Skin of body (tissue), 2 donors: ENCODE data around the gene UBR4. TPM values are rescaled to one million over a fixed set of nuclear protein-coding genes. Genes with fewer than 3 reads are reported as not detected.

Source experiments
- DNase-seq: peaks from one replicate; lab custom pipeline; 2025; lab: John Stamatoyannopoulos, UW
- total RNA-seq: library from RNA; depleted of rRNA; stranded (reverse); fragments of >200 nt; gene quantifications from one replicate; pipeline ENCODE4 v1.2.3, GENCODE V29; 2014

UBR4 gene
- total RNA-seq, 1 donor from 2014 or later = 93.4 TPM

DNA sequence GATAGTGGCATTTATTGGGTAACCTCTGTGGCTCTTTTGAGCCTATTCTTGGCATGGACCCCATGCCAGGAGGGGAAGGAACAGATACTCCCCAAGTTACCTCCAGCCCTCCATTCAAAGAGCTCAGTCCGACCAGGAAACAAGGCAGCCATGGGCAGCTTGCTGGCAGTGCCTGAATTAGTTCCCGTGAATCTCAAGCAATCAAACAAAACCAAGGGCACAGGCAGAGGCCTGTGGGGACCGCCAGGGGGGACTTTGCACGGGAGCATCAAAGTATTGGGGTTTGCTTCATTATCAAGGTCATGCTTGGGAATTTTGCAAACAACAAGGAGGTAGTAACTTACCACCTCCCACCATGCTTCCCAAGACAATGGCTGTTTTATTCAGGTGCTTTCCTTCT is 172.4 kb downstream of the UBR4 start:
- no peak for DNase-seq

DNA sequence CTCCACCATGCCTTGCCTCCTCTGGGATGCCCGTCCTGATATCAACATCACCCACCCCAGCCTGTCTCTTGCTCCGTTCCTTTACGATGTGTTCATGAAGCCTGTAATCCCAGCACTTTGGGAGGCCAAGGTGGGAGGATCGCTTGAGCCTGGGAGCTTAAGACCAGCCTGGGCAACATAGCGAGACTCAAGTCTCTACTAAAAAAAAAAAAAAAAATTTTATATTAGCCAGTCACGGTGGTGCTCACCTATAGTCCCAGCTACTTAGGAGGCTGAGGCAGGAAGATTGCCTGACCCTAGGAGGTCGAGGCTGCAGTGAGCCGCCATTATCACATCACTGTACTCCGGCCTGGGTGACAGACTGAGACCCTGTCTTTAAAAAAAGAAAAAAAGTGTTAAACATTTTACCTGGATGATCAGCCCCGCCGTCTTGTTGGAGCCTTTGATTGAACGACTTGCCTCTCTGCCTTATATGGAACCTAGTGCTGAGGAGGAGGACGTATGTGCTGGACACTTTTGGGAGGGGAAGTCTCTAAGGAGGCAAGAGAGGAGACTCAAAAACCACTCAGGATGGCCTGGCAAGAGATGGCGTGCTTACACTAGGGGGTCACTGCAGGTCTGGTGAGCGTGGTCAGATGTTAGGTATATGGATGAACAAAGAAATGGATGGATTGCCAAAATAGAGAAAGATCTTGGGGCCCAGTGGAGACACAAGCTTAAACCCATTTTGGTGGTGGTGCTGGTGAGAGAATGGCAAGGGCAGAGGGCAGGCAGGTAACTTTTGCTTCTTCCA is 173.1 kb downstream of the UBR4 start:
- DNase-seq = no peak

DNA sequence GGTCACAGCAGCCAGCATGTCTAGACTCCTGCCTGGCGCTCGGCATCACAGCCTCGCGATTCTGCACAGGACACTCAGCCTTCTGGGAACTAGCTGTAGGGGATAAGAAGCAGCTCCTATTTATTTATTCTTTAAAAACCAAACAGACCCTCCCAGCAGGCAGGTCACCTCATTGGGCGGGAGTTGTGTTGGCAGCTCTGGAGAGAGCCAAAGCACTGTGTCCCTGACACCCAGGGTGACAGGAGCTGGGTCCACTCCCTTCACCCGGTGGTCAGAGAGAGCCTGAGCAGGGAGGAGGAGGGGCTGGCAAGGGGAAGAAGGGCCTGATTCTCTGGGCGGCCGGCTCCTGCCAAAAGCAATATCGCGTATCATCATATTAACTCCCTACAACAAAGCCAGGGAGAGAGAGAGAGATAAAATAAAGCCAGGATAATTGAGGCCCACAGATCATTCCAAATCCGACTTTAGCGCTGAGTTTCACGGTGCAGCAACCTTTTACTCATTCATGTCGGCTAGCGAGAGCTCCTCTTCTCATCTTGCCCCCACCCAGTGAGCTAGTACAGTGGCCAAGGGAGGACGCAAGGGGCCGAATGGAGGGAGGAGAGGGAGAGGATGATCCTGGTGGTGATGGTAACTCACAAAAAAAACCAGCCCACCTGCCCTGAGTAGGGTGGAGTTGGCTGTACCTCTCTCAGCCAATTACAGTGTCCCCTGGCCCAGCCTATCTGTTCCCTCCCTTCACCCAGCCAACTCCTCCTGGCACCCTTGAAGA is 173.8 kb downstream of the UBR4 start:
- DNase-seq = no peak

DNA sequence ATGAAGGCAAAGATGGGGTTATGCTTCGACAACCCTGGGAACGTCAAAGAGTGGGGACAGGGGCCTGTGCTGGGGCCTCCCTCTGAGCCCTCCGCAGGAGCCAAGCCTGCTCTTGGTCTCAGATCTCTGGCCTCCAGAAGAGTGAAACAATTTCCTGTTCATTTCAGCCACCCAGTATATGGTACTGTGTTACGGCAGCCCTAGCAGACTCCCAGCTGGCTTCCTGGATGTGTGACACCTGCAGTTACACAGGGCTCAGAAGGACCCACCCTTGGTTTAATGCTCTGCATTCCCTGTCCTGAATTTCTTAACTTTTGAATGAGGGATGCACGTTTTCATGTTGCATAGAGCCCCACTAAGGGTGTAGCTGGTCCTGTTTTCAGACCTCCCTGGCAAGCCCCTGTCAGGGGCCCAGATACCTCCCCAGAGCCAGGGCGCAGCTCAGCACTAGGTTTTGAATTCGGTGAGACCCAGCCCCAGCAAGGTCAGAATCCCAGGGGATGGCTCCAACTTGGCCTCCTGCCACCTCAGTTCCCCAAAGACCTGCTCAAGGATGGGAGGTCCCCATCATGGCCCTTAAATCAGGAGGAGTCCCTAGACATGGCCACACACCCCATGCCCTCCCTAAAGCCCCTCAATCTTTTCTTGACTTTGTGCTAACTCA is 174.6 kb downstream of the UBR4 start:
- DNase-seq = no peak

DNA sequence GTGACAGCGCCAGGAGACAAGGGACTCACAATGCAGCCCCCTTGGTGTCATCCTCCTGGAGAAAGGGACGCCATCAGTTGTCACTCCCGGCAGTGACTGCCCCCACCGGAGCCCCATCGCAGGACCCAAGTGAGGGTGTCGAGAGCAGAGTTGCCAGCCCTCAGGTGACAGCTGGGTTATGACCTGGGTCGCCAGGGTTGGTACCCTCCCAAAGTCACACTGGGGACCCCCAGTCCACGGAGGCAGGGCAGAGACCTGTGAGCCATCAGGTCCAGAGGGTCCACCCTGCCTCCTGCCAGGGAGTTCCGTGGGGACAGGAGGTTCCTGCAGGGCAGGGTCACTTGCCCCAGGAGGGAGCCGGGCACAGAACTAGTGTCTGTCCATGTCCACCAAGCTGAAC is 175.3 kb downstream of the UBR4 start:
- no peak for DNase-seq

DNA sequence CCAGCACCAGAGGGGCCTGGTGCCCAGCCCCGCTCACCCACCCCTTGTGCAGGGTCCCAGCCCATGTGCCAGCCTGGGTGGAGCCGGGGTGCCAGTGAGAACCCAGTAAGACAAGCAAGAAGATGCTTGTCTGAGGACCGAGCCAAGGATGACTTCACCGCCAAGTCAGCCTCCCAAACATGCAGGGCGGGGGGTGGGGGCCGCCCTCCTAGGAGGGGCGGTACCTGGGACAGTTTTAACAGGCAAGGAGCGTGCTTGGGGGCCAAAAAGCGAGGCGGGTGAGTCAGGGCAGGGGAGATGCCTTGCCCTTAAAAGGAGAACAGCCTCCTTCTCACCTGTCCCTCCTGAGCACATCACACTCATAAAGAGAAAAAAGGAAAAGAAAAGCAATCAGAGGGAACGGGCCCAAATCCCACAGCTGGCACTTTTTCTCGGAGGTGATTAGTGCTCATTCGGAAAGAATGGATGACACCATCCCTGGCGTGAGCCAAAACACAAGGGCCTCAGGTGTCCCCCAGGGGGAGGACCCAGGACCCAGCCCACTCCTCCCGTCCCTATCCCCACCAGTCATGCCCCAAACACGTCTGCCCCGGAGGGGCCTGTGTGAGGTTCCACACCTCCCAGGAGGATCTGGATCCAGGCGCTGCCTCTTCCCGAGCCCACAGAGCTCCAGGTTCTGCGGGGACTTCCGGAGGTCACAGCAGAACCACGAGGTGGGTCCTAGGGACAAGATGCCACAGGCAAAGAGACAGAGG is 176.0 kb downstream of the UBR4 start:
- no peak for DNase-seq

DNA sequence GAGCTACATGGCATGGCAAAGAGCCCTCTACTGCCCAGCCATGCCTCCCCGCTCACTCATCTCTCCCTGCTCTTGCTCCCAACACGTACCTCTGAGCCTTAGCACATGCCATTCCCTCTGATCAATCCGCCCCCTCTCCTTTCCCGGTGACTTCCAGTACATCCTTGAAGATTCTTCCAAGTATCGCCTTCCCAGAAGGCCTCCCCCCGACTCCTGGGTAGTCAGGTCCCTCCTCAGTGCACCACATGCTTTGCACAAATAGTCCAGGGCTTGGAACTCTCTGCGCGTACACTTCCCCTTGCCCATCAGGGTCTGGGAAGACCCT is 176.6 kb downstream of the UBR4 start:
- no peak for DNase-seq

DNA sequence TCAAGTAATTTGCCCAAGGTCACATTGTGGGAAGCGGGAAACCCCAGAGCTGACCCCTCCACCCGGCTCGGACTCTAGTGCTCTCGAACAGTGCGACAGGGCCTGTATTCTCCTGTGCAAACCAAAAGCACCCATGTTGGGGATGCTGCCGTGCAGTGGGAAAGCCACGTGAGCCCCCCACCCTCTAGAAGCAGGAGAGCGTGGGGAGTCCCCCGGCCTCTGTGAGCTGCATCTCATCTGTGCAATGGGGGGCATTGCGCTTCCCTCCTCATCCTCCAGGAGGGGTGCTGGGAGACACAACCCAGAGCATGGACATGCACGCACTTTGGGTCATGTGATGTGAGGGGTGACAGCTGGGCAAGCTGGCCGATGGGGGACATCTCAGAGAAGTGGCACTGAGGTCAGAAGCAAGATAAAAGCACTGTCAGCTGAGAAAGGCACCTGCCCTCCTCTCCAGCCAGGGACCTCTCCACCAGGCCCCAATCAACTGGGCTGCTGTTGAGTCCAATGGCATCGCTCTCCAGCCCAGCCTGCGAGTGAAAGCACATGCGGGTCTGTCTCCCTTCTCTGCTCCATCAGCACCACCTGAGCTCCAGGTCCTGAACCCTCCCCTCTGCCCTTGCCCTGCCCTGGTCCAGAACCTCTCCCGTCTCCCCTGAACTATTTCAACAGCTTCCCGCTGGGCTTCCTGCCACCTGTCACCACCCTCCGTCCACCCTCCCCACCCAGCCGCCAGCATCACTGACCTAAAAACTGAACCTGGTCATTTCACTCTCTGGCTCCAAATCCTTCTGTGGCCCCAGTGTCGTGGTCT is 177.2 kb downstream of the UBR4 start:
- no peak for DNase-seq

DNA sequence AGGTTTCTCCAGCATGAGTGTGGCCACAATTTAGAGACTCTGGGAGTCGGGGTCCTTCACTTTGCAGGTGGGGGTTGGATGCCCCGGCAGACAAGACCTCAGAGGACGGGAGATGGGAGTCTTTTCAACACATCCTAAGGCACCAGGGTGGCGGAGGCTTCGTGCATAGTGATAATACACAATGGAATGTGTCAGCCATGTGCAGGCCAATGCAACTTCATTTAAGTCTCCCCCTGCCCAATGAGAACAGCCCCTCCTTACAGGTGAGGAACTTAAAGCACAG is 177.7 kb downstream of the UBR4 start:
- DNase-seq = no peak

DNA sequence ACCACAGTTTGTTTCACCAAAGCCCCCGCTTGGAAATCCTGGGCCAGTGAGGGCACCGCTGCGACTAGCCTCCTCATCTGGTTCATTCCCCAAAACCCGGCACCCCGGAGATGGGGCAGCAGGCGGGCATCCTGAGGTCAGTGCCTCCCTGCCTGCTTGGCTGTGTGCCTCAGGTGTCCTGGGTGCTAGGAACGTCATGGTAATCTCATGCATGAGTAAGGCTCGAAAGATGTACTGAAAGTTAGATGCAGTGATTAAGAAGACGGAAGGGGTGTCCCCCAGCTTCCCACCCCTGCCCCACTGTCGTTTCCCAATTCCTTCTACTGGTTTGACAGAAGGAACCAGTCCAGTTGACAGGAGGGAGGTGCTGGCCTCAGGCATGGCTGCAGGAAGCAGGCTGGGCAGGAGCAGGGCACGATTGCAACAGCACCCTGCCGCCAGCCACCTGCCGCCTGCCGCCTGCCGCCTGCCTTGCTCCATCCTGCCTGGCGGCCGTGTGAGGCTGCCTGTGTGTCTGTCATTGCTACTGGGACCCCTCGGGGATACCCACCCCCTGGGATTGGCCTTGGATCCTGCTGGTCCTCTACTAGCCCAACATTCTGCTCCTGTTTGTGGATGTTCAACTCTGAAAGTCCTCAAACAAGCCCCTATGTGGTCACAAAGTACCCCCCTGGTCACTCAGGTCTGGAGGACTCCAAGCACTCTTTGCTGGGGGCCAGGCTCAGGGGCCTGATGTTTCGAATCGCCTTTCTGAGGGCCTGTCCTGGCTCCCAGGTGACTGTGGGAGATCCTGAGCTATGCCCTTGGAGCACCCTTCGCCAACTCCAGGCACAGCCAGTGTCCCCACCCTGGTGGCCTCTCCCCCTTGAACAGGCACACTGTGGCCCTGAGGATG is 180.6 kb downstream of the UBR4 start:
- no peak for DNase-seq

DNA sequence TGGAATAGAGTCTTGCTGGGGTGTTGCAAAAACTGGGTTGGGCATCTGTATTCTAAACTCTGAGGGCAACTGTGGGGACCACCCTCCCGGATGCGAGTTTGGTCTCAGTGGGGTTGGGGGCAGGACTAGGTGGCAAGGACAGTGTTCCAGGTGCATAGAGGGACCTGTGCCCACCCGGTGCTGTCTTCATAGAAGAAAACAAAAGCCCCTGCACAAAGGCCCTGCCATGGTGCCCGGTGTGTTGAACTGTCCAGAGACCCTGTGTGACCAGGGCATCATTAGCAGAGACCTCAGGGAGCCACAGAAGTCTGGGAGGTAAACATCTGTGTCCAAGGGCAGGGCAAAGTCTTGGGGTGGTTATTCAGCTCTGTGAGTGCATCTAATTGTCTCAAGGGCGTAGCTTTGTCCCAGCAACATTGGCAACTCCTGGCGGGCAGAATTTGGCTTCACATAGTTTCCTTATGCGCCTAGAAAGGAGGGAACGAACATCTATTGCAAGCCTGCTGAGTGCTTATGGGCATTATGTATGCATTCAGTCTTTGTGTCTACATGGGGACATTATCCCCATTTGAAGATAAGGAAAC is 181.4 kb downstream of the UBR4 start:
- no peak for DNase-seq

DNA sequence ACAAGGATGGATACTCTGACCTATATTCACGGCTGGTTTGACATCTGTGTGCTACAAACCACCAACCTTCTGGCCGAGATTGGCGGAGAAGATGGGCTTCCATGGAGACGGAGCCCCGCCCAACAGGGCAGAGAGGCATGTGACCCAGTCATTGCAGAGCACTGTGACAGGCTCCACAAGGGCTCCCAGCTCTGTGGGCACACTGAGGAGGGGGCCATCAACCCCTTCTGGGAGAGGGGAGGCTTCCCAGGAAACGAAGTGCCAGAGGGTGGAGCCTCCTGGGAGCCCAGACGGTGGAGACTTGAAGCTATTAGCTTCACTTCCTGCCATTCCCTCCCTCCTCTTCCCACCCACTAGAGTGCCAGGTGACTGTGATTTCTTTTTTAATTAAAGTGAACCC is 182.0 kb downstream of the UBR4 start:
- DNase-seq = no peak

Other genes with a start within 250 kb of the UBR4 start
- 32.5 TPM for gene EMC1, start 41.3 kb upstream of the UBR4 start, total RNA-seq
- gene MRTO4, start 41.5 kb upstream of the UBR4 start, total RNA-seq = 15.0 TPM
- gene AKR7A3, start 78.5 kb upstream of the UBR4 start, total RNA-seq = 0.39 TPM
- gene AKR7A2, start 101.9 kb upstream of the UBR4 start, total RNA-seq = 35.9 TPM
- gene SLC66A1, start 102.1 kb upstream of the UBR4 start, total RNA-seq = 6.2 TPM